Head of caudate nucleus (tissue), 42 donors: ENCODE measurements around the gene ST3GAL4.
A peak's percentile ranks its signal among the peaks of the same experiment; 100 is the strongest.

Experiments
- DNase-seq, 42 donors: peaks; one replicate each; pipeline versions ENCODE4 v3.0.0 to v3.0.0-alpha.2; 2020 to 2021; ENCODE audit warnings: mixed read lengths in 7 of 42
- intact Hi-C: fragments of 100-400 bp; cut with DNase I; formaldehyde crosslinking; loops from one replicate; pipeline ENCODE4 v1.15.0; 2022

ST3GAL4 gene

GRCh38 chr11:126426820-126427749 lies 71.6 kb downstream of the ST3GAL4 start:
- DNase-seq = no peak
- intact Hi-C loops = no loop called here

- intact Hi-C loops = no loop called here
- DNase-seq = no peak
These were observed 75.3 kb downstream of the ST3GAL4 start for GRCh38 chr11:126430581-126431335.

GRCh38 chr11:126431401-126432064 lies 76.0 kb downstream of the ST3GAL4 start:
- no peak for DNase-seq
- intact Hi-C loops = no loop called here

- DNase-seq = no peak
- intact Hi-C loops = no loop called here
These were observed 76.6 kb downstream of the ST3GAL4 start for GRCh38 chr11:126432065-126432461.

GRCh38 chr11:126432525-126432924 lies 77.0 kb downstream of the ST3GAL4 start:
- no peak for DNase-seq
- intact Hi-C loops = no loop called here

GRCh38 chr11:126433244-126433846 lies 77.9 kb downstream of the ST3GAL4 start:
- intact Hi-C loops = no loop called here
- DNase-seq = no peak

- DNase-seq = no peak
- intact Hi-C loops = no loop called here
These were observed 78.8 kb downstream of the ST3GAL4 start for GRCh38 chr11:126433989-126434949.

GRCh38 chr11:126434950-126435335 lies 79.5 kb downstream of the ST3GAL4 start:
- DNase-seq = no peak
- intact Hi-C loops = no loop called here

- intact Hi-C loops = no loop called here
These were observed 80.8 kb downstream of the ST3GAL4 start for GRCh38 chr11:126436209-126436755.

GRCh38 chr11:126437731-126438130 lies 82.2 kb downstream of the ST3GAL4 start:
- intact Hi-C loops = no loop called here
- no peak for DNase-seq

More at GRCh38 chr11:126436209-126436755, 80.8 kb downstream of the ST3GAL4 start:
- DNase-seq = no peak

- intact Hi-C loops = no loop called here
- no peak for DNase-seq
These were observed 82.8 kb downstream of the ST3GAL4 start for GRCh38 chr11:126438272-126438671.

GRCh38 chr11:126438691-126439090 lies 83.2 kb downstream of the ST3GAL4 start:
- intact Hi-C loops = no loop called here
- no peak for DNase-seq

GRCh38 chr11:126440276-126440675 lies 84.8 kb downstream of the ST3GAL4 start:
- DNase-seq = no peak
- intact Hi-C loops = loop anchor here (2.0 kb wide), 1 partner anchor 41 kb away; no protein-coding TSS in a partner anchor

- DNase-seq = peak; percentile 79 to 94 (median 86)
- intact Hi-C loops = loop anchor here (2.0 kb wide), 1 partner anchor 40 kb away; no protein-coding TSS in a partner anchor
These were observed 85.5 kb downstream of the ST3GAL4 start for GRCh38 chr11:126440792-126441514.

- intact Hi-C loops = no loop called here
- peak in 40 of 42 donors; percentile 24 to 89 (median 67) for DNase-seq
These were observed 87.6 kb downstream of the ST3GAL4 start for GRCh38 chr11:126443120-126443519.

GRCh38 chr11:126444072-126444471 lies 88.6 kb downstream of the ST3GAL4 start:
- intact Hi-C loops = no loop called here
- peak in 30 of 42 donors; percentile 31 to 77 (median 58) for DNase-seq

- DNase-seq = no peak
- intact Hi-C loops = no loop called here
These were observed 91.1 kb downstream of the ST3GAL4 start for GRCh38 chr11:126446581-126446980.
